ENCODE data around the gene TMED7. TPM values are rescaled to one million over a fixed set of nuclear protein-coding genes. Genes with fewer than 3 reads are reported as not detected.

The TMED7 gene
- total RNA-seq, 1 donor from 2014 or later, result 163 TPM

DNA sequence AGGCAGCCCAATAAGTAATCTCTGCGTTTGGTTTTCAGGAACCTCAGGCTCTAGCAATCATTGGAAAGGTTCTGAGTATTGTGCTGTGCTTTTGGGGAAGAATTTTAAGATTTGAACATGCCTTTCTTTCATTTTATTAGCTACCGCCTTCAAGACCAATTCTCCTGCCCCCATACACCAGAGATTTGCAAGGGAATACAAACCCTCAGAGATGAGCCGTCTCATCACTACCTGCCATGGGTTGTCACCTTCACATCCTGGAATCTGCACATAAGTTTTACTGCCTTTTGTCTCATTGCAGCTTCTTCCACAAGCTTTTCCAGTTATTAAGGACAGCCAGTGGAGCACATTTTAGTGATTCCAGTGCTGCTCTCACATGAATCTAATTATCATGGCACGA is 11.7 kb upstream of the TMED7 start:
- no peak overlapping the region for H3K4me3 Mint-ChIP-seq (ENCODE audit: unreplicated experiment)
- H3K9ac ChIP-seq (ENCODE audit: low read length), result no peak overlapping the region
- H3K27me3 ChIP-seq (ENCODE audit: insufficient read depth, low read length), result peaks cover 7% of the 10 kb centered on the region
- H2AFZ ChIP-seq (ENCODE audit: low read depth, low read length), result no peak overlapping the region
- H3K4me1 Mint-ChIP-seq (ENCODE audit: low read depth, unreplicated experiment), result no peaks in the 10 kb centered on the region
- no peaks in the 10 kb centered on the region for H4K20me1 ChIP-seq (ENCODE audit: insufficient read depth, low read length)
- H3K27me3 Mint-ChIP-seq (ENCODE audit: low read depth, unreplicated experiment), result no peaks in the 10 kb centered on the region
- no peaks in the 10 kb centered on the region for H3K79me2 ChIP-seq (ENCODE audit: insufficient read depth, low read length)
- H3K9me3 Mint-ChIP-seq (ENCODE audit: unreplicated experiment), result no peaks in the 10 kb centered on the region
- H3K27ac ChIP-seq (ENCODE audit: low read depth, low read length), result no peak overlapping the region
- FAIRE-seq, result no peak
- no peaks in the 10 kb centered on the region for H3K36me3 ChIP-seq (ENCODE audit: insufficient read depth, low read length)
- H3K36me3 Mint-ChIP-seq (ENCODE audit: low read depth, unreplicated experiment), result no peaks in the 10 kb centered on the region
- TF ChIP-seq EZH2 (IDR thresholded peaks at IDR 0.05; ENCODE audit: insufficient read depth, low read length), result no peak
- H3K4me3 ChIP-seq (ENCODE audit: insufficient read depth, low read depth, low read length), result no peak overlapping the region
- H3K4me1 ChIP-seq (ENCODE audit: insufficient read depth, low read length), result no peaks in the 10 kb centered on the region
- H3K4me2 ChIP-seq (ENCODE audit: low read length), result no peak overlapping the region
- no peak for DNase-seq (ENCODE audit: low read depth)
- no peak overlapping the region for H3K27ac Mint-ChIP-seq (ENCODE audit: unreplicated experiment)
- no peaks in the 10 kb centered on the region for H3K9me3 ChIP-seq (ENCODE audit: insufficient read depth, low read depth, low read length)

DNA sequence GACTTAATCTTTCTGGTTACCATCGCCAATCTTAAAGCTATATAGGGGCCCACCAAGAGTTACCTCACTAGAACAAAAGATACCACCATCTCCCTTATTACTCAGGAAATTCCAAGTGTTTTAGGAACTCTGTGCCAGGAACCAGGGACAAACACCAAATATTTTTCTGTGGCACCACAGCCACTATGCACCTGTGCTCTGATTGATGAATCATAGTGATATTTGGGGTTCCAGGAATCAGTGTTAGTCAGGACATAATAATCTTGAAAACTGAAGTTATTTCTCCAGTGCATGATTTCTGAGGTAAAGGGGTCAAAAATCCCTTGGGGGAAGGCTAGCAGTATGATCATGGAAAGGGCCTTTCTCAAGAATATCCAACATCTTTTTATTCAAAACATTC is 10.2 kb upstream of the TMED7 start:
- TF ChIP-seq EZH2 (IDR thresholded peaks at IDR 0.05; ENCODE audit: insufficient read depth, low read length) (no peak), CTCF (IDR thresholded peaks at IDR 0.05; ENCODE audit: insufficient read depth, low read depth, low read length) (no peak)
- H3K27me3 Mint-ChIP-seq (ENCODE audit: low read depth, unreplicated experiment), result no peaks in the 10 kb centered on the region
- no peaks in the 10 kb centered on the region for H3K4me1 ChIP-seq (ENCODE audit: insufficient read depth, low read length)

GRCh38 chr5:115634343-115635132 is 8.7 kb upstream of the TMED7 start:
- peaks cover 7% of the 10 kb centered on the region for H3K27me3 ChIP-seq (ENCODE audit: insufficient read depth, low read length)
- no peaks in the 10 kb centered on the region for H3K9me3 ChIP-seq (ENCODE audit: insufficient read depth, low read depth, low read length)
- H3K4me2 ChIP-seq (ENCODE audit: low read length), result peak overlapping the region; percentile 67
- no peaks in the 10 kb centered on the region for H3K9me3 Mint-ChIP-seq (ENCODE audit: unreplicated experiment)
- H3K27ac Mint-ChIP-seq (ENCODE audit: unreplicated experiment), result peak overlapping the region; percentile 6
- H3K27ac ChIP-seq (ENCODE audit: low read depth, low read length), result no peak overlapping the region
- H3K36me3 ChIP-seq (ENCODE audit: insufficient read depth, low read length), result no peaks in the 10 kb centered on the region
- peak overlapping the region; percentile 32 for H3K4me3 ChIP-seq (ENCODE audit: insufficient read depth, low read depth, low read length)
- H3K9ac ChIP-seq (ENCODE audit: low read length), result peak overlapping the region; percentile 24
- no peaks in the 10 kb centered on the region for H3K4me1 Mint-ChIP-seq (ENCODE audit: low read depth, unreplicated experiment)
- H3K79me2 ChIP-seq (ENCODE audit: insufficient read depth, low read length), result no peaks in the 10 kb centered on the region
- no peaks in the 10 kb centered on the region for H4K20me1 ChIP-seq (ENCODE audit: insufficient read depth, low read length)
- no peaks in the 10 kb centered on the region for H3K36me3 Mint-ChIP-seq (ENCODE audit: low read depth, unreplicated experiment)
- peak overlapping the region; percentile 77 for H3K4me3 Mint-ChIP-seq (ENCODE audit: unreplicated experiment)
- TF ChIP-seq CTCF (IDR thresholded peaks at IDR 0.05; ENCODE audit: insufficient read depth, low read depth, low read length) (peak; percentile 98), EZH2 (IDR thresholded peaks at IDR 0.05; ENCODE audit: insufficient read depth, low read length) (no peak)
- H3K4me1 ChIP-seq (ENCODE audit: insufficient read depth, low read length), result no peaks in the 10 kb centered on the region
- H2AFZ ChIP-seq (ENCODE audit: low read depth, low read length), result peak overlapping the region; percentile 72
- FAIRE-seq, result peak; percentile 54
- peak; percentile 58 for DNase-seq (ENCODE audit: low read depth)
- H3K27me3 Mint-ChIP-seq (ENCODE audit: low read depth, unreplicated experiment), result no peaks in the 10 kb centered on the region

More for the DNA sequence above, 10.2 kb upstream of the TMED7 start:
- Histone ChIP-seq H3K36me3 (ENCODE audit: insufficient read depth, low read length) (no peaks in the 10 kb centered on the region), H4K20me1 (ENCODE audit: insufficient read depth, low read length) (no peaks in the 10 kb centered on the region), H2AFZ (ENCODE audit: low read depth, low read length) (no peak overlapping the region), H3K9ac (ENCODE audit: low read length) (no peak overlapping the region), H3K27ac (ENCODE audit: low read depth, low read length) (no peak overlapping the region), H3K9me3 (ENCODE audit: insufficient read depth, low read depth, low read length) (no peaks in the 10 kb centered on the region), H3K4me2 (ENCODE audit: low read length) (no peak overlapping the region), H3K27me3 (ENCODE audit: insufficient read depth, low read length) (peaks cover 7% of the 10 kb centered on the region), H3K4me3 (ENCODE audit: insufficient read depth, low read depth, low read length) (no peak overlapping the region), H3K79me2 (ENCODE audit: insufficient read depth, low read length) (no peaks in the 10 kb centered on the region)
- H3K27ac Mint-ChIP-seq (ENCODE audit: unreplicated experiment), result no peak overlapping the region
- no peak overlapping the region for H3K4me3 Mint-ChIP-seq (ENCODE audit: unreplicated experiment)
- no peak for DNase-seq (ENCODE audit: low read depth)
- FAIRE-seq, result no peak
- no peaks in the 10 kb centered on the region for H3K9me3 Mint-ChIP-seq (ENCODE audit: unreplicated experiment)
- no peaks in the 10 kb centered on the region for H3K4me1 Mint-ChIP-seq (ENCODE audit: low read depth, unreplicated experiment)
- no peaks in the 10 kb centered on the region for H3K36me3 Mint-ChIP-seq (ENCODE audit: low read depth, unreplicated experiment)
